Measurements from ENCODE around the gene HCRTR1.

- no peak for TF ChIP-seq CTCF (conservative IDR thresholded peaks at IDR 0.05; ENCODE audit: low read depth, low read length)
- no peak for TF ChIP-seq EZH2 (IDR thresholded peaks at IDR 0.05; ENCODE audit: borderline replicate concordance, low read depth, low read length, poor library complexity, severe bottlenecking)
Observed at GRCh38 chr1:31576201-31576669, 41.3 kb upstream of the HCRTR1 start, which contains the start of gene TINAGL1.

Measured in A673 (cell line).